NT2/D1 (cell line): Measurements from ENCODE around the gene C10orf143.

Source experiments
- DNase-seq: peaks from one replicate; pipeline ENCODE4 v3.0.0-alpha.2; 2011; ENCODE audit warnings: low read depth, low spot score
- H3K27me3 ChIP-seq: 2 replicates; pipeline ENCODE4 v1.6.0; 2011; ENCODE audit warnings: mild to moderate bottlenecking; ENCODE audit not compliant: insufficient read length, insufficient read depth
- H3K36me3 ChIP-seq: 2 replicates; pipeline ENCODE4 v1.6.1; 2011; ENCODE audit warnings: mild to moderate bottlenecking, low read length, mixed read lengths; ENCODE audit not compliant: insufficient read depth, insufficient read length
- H3K4me1 ChIP-seq: 2 replicates; pipeline ENCODE4 v1.5.1; 2011; ENCODE audit not compliant: insufficient read depth, insufficient read length
- H3K4me3 ChIP-seq: 2 replicates; pipeline ENCODE4 v1.5.1; 2011; ENCODE audit warnings: low read depth; ENCODE audit not compliant: insufficient read length
- H3K9ac ChIP-seq: 2 replicates; pipeline ENCODE4 v1.6.0; 2011; ENCODE audit warnings: low read depth; ENCODE audit not compliant: insufficient read length
- H3K9me3 ChIP-seq: 2 replicates; pipeline ENCODE4 v1.5.1; 2011; ENCODE audit warnings: mild to moderate bottlenecking, low read length; ENCODE audit not compliant: insufficient read depth
- SUZ12 ChIP-seq: IDR thresholded peaks from 2 replicates; pipeline ENCODE4 v1.6.1; 2011; ENCODE audit not compliant: insufficient read length, insufficient read depth; ENCODE audit errors: extremely low read depth
- YY1 ChIP-seq: IDR thresholded peaks from 2 replicates; pipeline ENCODE4 v1.6.1; 2011; ENCODE audit not compliant: insufficient read length, insufficient read depth
- ZNF274 ChIP-seq: IDR thresholded peaks from 2 replicates; pipeline ENCODE4 v1.6.1; 2011; ENCODE audit warnings: mild to moderate bottlenecking, low read depth, low read length

C10orf143 gene

DNA sequence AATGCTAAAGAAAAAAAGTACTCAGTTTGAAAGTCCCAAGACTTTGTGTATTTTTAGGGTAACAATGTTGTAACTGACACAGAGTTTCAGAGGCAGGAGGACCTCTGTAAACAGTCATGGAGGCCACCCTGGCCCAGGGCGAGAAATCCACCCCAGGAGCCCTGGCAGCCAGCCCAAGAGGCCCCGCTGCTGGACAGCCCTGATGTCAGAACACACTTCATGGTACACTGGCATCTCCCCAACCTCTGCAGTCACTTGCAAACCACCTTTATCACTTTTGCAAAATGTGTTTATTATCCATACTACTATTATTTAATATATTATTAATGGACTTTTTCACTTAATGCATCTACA is 30.2 kb downstream of the C10orf143 start:
- Histone ChIP-seq H3K4me3 (no peak overlapping the region), H3K4me1 (no peaks in the 10 kb centered on the region), H3K27me3 (no peaks in the 10 kb centered on the region), H3K9me3 (no peaks in the 10 kb centered on the region; the same call in 1 of the 2 replicates), H3K9ac (no peak overlapping the region), H3K36me3 (no peaks in the 10 kb centered on the region)
- TF ChIP-seq YY1 (no peak), SUZ12 (no peak), ZNF274 (no peak)
- no peak for DNase-seq

DNA sequence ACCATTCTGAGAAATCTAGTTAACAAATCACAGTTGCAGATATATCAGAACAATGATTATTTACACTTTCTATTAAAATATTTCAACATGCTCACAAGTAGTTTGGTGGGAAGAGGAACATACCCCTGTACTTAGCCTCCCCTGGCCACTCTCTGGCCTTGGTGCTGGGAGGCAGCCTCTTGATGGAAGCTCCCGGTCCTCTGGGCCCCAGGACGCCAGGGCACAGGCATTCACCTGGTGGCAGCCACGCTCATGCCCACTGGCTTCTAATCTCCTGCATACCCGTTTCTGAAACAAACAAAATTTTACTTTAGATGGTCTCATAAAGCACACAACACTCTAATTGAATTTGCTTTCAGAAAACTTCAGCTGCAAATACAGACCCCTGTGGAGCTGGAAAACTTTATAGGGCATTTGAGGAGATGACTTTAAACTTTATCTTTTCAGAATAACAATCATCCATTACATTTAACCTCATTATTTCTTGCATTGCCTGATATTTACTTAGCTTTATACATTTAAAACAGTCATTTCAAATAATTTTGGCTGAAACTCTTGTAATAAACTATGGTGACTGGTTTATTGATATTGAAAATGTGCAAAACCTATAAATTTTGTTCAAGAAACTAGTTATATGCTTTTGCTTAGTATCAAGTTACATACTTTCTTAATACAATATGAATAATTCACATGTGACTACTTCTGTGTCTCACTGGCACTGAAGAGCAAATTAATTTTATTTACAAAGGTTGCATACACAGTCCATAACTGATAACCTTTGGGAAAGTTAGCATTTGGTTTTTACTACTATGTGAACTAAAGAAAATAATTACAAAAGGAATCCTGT is 30.8 kb downstream of the C10orf143 start:
- no peaks in the 10 kb centered on the region for H3K27me3 ChIP-seq
- no peak overlapping the region for H3K4me3 ChIP-seq
- DNase-seq, result no peak
- H3K36me3 ChIP-seq, result no peaks in the 10 kb centered on the region
- no peaks in the 10 kb centered on the region; the same call in 1 of the 2 replicates for H3K9me3 ChIP-seq
- H3K4me1 ChIP-seq, result no peaks in the 10 kb centered on the region
- no peak for TF ChIP-seq YY1
- no peak for TF ChIP-seq ZNF274
- no peak for TF ChIP-seq SUZ12
- no peak overlapping the region for H3K9ac ChIP-seq

DNA sequence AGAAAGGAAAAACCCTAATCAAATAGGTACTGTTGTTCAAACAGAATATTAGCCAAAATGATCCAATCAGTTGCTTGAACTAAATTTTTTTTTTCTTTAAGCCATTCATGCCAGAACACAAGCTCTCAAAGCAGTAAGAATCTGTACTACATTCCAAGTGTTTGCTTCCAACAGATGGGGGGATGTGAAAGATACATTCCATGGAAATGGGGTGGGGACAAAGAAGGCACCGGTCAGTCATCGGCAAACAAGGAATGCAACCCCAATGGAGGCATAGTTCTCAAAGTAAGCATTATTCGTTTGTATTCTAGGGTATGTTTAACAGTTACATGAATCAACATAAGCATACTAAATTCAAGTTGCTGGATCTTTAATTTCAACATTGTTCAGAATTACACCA is 32.5 kb downstream of the C10orf143 start:
- TF ChIP-seq ZNF274 (no peak), YY1 (no peak), SUZ12 (no peak)
- Histone ChIP-seq H3K9ac (no peak overlapping the region), H3K4me1 (no peaks in the 10 kb centered on the region), H3K36me3 (no peaks in the 10 kb centered on the region), H3K9me3 (no peaks in the 10 kb centered on the region; the same call in 1 of the 2 replicates), H3K27me3 (no peaks in the 10 kb centered on the region), H3K4me3 (no peak overlapping the region)
- no peak for DNase-seq

DNA sequence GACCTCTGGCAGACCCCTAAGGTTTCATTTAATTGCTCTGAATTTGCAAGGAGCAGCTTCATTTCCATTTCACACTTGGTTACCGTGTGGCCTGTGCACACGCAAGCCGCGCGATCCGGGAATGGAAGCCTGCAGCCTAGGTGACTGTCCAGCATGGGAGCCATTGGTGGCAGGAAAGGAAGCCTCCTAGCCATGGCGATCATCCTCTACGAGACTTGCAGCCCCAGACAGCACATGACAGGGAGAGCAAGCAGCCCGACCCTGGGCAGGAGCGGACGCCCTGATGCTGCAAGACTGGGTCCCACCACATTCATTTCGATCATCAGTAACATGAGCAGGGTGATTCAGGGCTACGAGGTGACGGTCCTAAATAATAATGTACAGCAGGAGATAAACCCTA is 33.9 kb downstream of the C10orf143 start:
- Histone ChIP-seq H3K27me3 (no peaks in the 10 kb centered on the region), H3K4me3 (no peak overlapping the region), H3K4me1 (no peaks in the 10 kb centered on the region), H3K9me3 (peaks cover 7% of the 10 kb centered on the region; the same call in 1 of the 2 replicates), H3K36me3 (no peaks in the 10 kb centered on the region), H3K9ac (no peak overlapping the region)
- DNase-seq, result no peak
- no peak for TF ChIP-seq SUZ12
- no peak for TF ChIP-seq ZNF274

DNA sequence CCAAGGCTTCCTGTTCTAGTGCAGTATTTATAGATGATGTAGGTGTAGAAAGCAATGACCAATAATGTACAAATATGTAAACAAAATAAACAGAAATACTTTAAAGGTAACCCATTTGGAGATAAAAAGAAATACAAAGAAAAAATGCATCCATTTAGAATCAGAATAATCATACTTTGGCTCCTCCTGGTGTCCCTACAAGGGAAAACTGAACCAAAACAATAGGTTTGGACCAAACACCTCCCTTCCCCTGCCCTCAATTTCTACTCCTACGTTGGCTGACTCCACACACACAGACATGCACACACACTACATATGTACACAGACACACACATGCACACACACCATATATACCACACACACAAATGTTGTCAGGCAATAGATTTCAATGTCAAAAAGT is 36.0 kb downstream of the C10orf143 start:
- TF ChIP-seq ZNF274 (no peak), YY1 (no peak), SUZ12 (no peak)
- Histone ChIP-seq H3K9me3 (peaks cover 7% of the 10 kb centered on the region; the same call in 1 of the 2 replicates), H3K9ac (no peak overlapping the region), H3K27me3 (no peaks in the 10 kb centered on the region), H3K4me3 (no peak overlapping the region), H3K36me3 (no peaks in the 10 kb centered on the region), H3K4me1 (no peaks in the 10 kb centered on the region)
- no peak for DNase-seq

DNA sequence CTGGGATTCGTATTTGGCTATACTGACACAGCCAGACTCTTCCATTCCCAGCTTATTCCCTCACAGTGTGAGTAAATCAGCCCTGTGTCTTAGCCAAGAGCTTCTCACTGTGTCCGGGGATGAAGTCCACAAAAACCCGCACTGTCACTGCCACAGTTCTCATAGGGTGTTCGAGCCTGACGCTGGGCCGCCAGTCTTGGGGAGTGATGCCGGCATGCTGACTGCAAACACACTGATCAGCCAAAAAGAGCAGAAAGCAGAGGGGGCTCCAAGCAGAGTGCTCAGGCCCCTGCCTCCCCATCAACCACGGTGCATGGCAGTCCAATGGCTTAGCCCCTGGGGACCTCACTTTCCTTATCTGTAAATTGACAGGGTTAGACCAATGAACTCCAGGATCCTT is 36.7 kb downstream of the C10orf143 start:
- no peak overlapping the region for H3K4me3 ChIP-seq
- H3K36me3 ChIP-seq, result no peaks in the 10 kb centered on the region
- TF ChIP-seq SUZ12 (no peak), ZNF274 (no peak), YY1 (no peak)
- no peaks in the 10 kb centered on the region for H3K4me1 ChIP-seq
- H3K27me3 ChIP-seq, result no peaks in the 10 kb centered on the region
- no peak overlapping the region for H3K9ac ChIP-seq
- H3K9me3 ChIP-seq, result peaks cover 7% of the 10 kb centered on the region; the same call in 1 of the 2 replicates
- no peak for DNase-seq

DNA sequence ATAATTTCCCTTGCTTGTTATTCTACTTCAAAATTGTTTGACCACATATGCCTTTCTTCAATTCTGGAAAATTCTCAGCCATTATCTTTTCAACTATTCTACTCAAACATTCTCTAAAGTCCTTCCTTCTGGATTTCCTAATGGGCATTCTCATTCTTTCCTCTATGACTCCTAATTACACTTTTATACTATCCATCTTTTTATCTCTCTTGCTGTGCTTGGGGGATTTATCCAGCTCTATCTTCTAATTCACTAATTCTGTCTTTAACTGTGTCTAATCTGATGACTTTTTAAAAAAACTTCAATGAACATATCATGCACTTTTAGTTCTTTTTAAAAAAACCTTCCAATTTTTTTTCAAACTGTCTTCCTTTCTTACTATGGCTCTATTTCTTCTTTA is 38.4 kb downstream of the C10orf143 start:
- TF ChIP-seq ZNF274, result no peak
- no peak for TF ChIP-seq YY1
- no peak for TF ChIP-seq SUZ12
- DNase-seq, result no peak
- Histone ChIP-seq H3K36me3 (no peaks in the 10 kb centered on the region), H3K9ac (no peak overlapping the region), H3K4me3 (no peak overlapping the region), H3K4me1 (no peaks in the 10 kb centered on the region), H3K9me3 (peaks cover 7% of the 10 kb centered on the region; the same call in 1 of the 2 replicates), H3K27me3 (no peaks in the 10 kb centered on the region)
